ENCODE measurements around the gene ANKRD42. TPM values are rescaled to one million over a fixed set of nuclear protein-coding genes. Genes with fewer than 3 reads are reported as not detected.

Gene ANKRD42
- total and polyA plus RNA-seq, 2 experiments from 2014 or later: 5.3 to 5.7 TPM

- no peak overlapping the region for H2AFZ ChIP-seq
- H3K9me3 Mint-ChIP-seq: no peaks in the 10 kb centered on the region
- no peaks in the 10 kb centered on the region for H3F3A ChIP-seq (replicated peaks; ENCODE audit: low read depth)
- no peaks in the 10 kb centered on the region; the same call in 1 of the 2 replicates for H3K4me1 ChIP-seq (ENCODE audit: insufficient read depth)
- H3K4me2 ChIP-seq: no peak overlapping the region
- H3K27me3 Mint-ChIP-seq (ENCODE audit: insufficient read depth, low read depth, poor library complexity): no peaks in the 10 kb centered on the region
- H3K79me2 ChIP-seq (replicated peaks; ENCODE audit: insufficient read depth): no peaks in the 10 kb centered on the region
- peaks cover 19% of the 10 kb centered on the region for H3K4me1 Mint-ChIP-seq
- peak overlapping the region; percentile 39; the same call in 1 of the 2 replicates for H3K27ac Mint-ChIP-seq
- no peaks in the 10 kb centered on the region for H3K27me3 ChIP-seq (ENCODE audit: insufficient read depth)
- no peak overlapping the region for H3K4me3 ChIP-seq
- no peaks in the 10 kb centered on the region; the same call in 1 of the 2 replicates for H3K9me2 ChIP-seq (ENCODE audit: insufficient read depth)
- no peaks in the 10 kb centered on the region for H3K36me3 Mint-ChIP-seq (ENCODE audit: low read depth)
- no peaks in the 10 kb centered on the region for H3K36me3 ChIP-seq (ENCODE audit: insufficient read depth)
- H3K4me3 Mint-ChIP-seq: no peak overlapping the region
- H3K27ac ChIP-seq (ENCODE audit: low read depth): no peak overlapping the region
- peak; percentile 94 for ATAC-seq
- peak; percentile 95 for DNase-seq (ENCODE audit: low spot score)
- no peaks in the 10 kb centered on the region for H4K20me1 ChIP-seq (replicated peaks; ENCODE audit: insufficient read depth)
- TF ChIP-seq EZH2phosphoT487 (IDR thresholded peaks at IDR 0.05; ENCODE audit: unreplicated experiment): no peak
- TF ChIP-seq NANOG (IDR thresholded peaks at IDR 0.05; ENCODE audit: borderline replicate concordance): no peak
- no peak for TF ChIP-seq ETS1 (IDR thresholded peaks at IDR 0.05)
- TF ChIP-seq ZNF462 (CRISPR knock-in tag; IDR thresholded peaks at IDR 0.05): no peak
- TF ChIP-seq CREB1 (CRISPR knock-in tag; IDR thresholded peaks at IDR 0.05; ENCODE audit: low read depth): no peak
- TF ChIP-seq POLR2AphosphoS5 (IDR thresholded peaks at IDR 0.05; ENCODE audit: low read depth): no peak
- peak; percentile 77 to 79 for TF ChIP-seq CTCF (conservative IDR thresholded peaks at IDR 0.05; ENCODE audit: low read depth in 2 of 2)
- no peak for TF ChIP-seq REST (IDR thresholded peaks at IDR 0.05; ENCODE audit: unreplicated experiment)
Measured at GRCh38 chr11:83292709-83293456, 99.4 kb downstream of the ANKRD42 start.

Measured in GM23338 (cell line).